ENCODE data around the gene AQP6.

AQP6 gene

GRCh38 chr12:49943625-49943960 lies 29.2 kb upstream of the AQP6 start:
- DNase-seq, result no peak

GRCh38 chr12:49944046-49944445 lies 28.7 kb upstream of the AQP6 start:
- DNase-seq, result no peak

- no peak for DNase-seq
Measured at GRCh38 chr12:49944718-49945117, 28.0 kb upstream of the AQP6 start.

- peak; percentile 93 for DNase-seq
Measured at GRCh38 chr12:49945394-49946080, 27.2 kb upstream of the AQP6 start.

GRCh38 chr12:49946086-49946485 lies 26.7 kb upstream of the AQP6 start:
- no peak for DNase-seq

- DNase-seq, result no peak
Measured at GRCh38 chr12:49946497-49946896, 26.2 kb upstream of the AQP6 start.

- DNase-seq, result no peak
Measured at GRCh38 chr12:49947593-49948226, 25.0 kb upstream of the AQP6 start.

GRCh38 chr12:49948866-49949845 lies 23.6 kb upstream of the AQP6 start:
- no peak for DNase-seq

- DNase-seq, result no peak
Measured at GRCh38 chr12:49949866-49950265, 22.9 kb upstream of the AQP6 start.

GRCh38 chr12:49950273-49951251 lies 22.2 kb upstream of the AQP6 start, which contains the start of gene AQP2:
Gene AQP2 (plus strand): TSS chr12:49950737. CDS start chr12:49950831, 94 bp downstream.
- DNase-seq, result no peak

- no peak for DNase-seq
Measured at GRCh38 chr12:49951411-49952240, 21.1 kb upstream of the AQP6 start.

GRCh38 chr12:49952391-49953055 lies 20.2 kb upstream of the AQP6 start:
- no peak for DNase-seq

- DNase-seq, result no peak
Measured at GRCh38 chr12:49953151-49953550, 19.6 kb upstream of the AQP6 start.

GRCh38 chr12:49953961-49954846 lies 18.5 kb upstream of the AQP6 start:
- DNase-seq, result no peak

GRCh38 chr12:49954863-49955830 lies 17.6 kb upstream of the AQP6 start:
- no peak for DNase-seq

- DNase-seq, result no peak
Measured at GRCh38 chr12:49955899-49956662, 16.7 kb upstream of the AQP6 start.

Measured in activated CD4-positive, alpha-beta T cell treated with anti-CD3 and anti-CD28 coated beads, Interleukin-10, Interleukin-2, amounts not matched to agents 100 ng/mL and 50 ng/mL, durations not matched to agents 16 hours and 8 hours (primary cell).